ENCODE measurements around the gene SLC38A1. TPM values are rescaled to one million over a fixed set of nuclear protein-coding genes. Genes with fewer than 3 reads are reported as not detected.

SLC38A1 gene
- polyA plus RNA-seq, 1 of the 3 experiments (the other 2 are of a cell fraction), result 20.7 TPM

DNA sequence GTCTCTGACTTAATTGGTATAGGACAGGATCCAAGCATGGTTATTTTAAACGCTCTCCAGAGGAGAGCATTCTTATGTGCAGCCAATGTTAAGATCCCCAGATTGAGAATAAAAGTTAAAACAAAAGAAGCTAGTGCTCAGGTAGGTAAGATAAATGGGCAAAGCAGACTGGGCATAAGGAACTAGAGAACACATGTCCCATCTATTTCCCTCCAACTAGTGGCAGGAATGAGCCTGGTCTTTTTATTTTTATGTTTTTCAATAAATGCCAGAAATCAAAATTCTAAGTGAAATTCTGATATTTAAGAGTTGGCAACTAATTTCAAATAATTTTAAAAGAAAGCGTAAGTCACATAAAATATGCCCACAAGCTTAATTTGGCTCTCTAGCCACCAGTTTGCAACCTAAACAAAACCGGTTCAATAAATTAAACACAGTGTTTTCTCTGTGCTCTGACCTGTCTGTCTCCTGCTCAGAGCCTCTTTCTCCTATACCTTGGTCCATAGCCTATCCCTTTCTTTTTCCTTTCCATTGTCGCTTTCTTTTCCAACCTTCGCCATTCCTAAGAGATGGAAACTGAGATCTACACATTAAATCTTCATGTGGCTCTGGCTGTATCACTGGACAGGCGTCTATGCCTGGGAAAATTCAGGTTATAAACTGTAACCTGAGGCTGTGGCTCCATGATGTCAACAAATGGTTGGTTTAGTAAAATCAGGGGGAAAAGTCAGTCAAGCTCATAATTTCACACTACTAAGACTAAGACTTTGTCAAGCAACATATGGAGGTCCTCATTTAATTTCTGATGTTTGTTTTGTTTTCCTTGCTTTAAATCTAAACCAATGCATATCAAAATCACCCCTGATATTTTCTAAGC, 5.5 kb downstream of the SLC38A1 start:
- ChIA-PET POLR2A (no interaction called here), CTCF (interaction anchor here (0.8 to 1.8 kb wide), 8 partner anchors 14 to 191 kb away, joined by 3 to 8 read pairs (median 4); no protein-coding TSS in a partner anchor)
- Histone ChIP-seq H3K4me2 (0 out of 2 replicates have a peak overlapping the region, but pooled peaks have one; percentile 31), H3K9me3 (no peaks in the 10 kb centered on the region), H3F3A (replicated peaks; ENCODE audit: insufficient read depth) (peaks cover 11% of the 10 kb centered on the region), H4K20me1 (ENCODE audit: insufficient read depth) (peaks cover 62% of the 10 kb centered on the region), H3K4me3 (ENCODE audit: low read depth in 2 of 2, low read length in 1 of 2) (no peak overlapping the region), H2AFZ (ENCODE audit: low read depth) (no peak overlapping the region), H3K36me3 (replicated peaks in 1 of 2; ENCODE audit: control insufficient read depth in 1 of 2, insufficient read depth in 2 of 2, low read length in 1 of 2) (peaks cover 4 to 5% of the 10 kb centered on the region in 2 experiments), H3K9me2 (no peaks in the 10 kb centered on the region), H3K79me2 (ENCODE audit: insufficient read depth) (peaks cover 100% of the 10 kb centered on the region), H3K4me1 (ENCODE audit: control insufficient read depth in 1 of 2, insufficient read depth in 2 of 2, low read depth in 1 of 2, low read length in 1 of 2) (peaks cover 31 to 34% of the 10 kb centered on the region in 2 experiments; a peak in 3 of 4 replicates), H3K27ac (ENCODE audit: low read depth in 2 of 2, low read length in 1 of 2) (peak overlapping the region in 1 of 2 experiments; percentile 47; a peak in 1 of 4 replicates), H3K27me3 (ENCODE audit: insufficient read depth) (no peaks in the 10 kb centered on the region), H3K9ac (no peak overlapping the region)
- no peak for DNase-seq
- TF ChIP-seq, protein P1, sequence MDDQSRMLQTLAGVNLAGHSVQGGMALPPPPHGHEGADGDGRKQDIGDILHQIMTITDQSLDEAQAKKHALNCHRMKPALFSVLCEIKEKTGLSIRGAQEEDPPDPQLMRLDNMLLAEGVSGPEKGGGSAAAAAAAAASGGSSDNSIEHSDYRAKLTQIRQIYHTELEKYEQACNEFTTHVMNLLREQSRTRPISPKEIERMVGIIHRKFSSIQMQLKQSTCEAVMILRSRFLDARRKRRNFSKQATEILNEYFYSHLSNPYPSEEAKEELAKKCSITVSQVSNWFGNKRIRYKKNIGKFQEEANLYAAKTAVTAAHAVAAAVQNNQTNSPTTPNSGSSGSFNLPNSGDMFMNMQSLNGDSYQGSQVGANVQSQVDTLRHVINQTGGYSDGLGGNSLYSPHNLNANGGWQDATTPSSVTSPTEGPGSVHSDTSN (IDR thresholded peaks at IDR 0.05), result no peak
- TF ChIP-seq, protein P2, sequence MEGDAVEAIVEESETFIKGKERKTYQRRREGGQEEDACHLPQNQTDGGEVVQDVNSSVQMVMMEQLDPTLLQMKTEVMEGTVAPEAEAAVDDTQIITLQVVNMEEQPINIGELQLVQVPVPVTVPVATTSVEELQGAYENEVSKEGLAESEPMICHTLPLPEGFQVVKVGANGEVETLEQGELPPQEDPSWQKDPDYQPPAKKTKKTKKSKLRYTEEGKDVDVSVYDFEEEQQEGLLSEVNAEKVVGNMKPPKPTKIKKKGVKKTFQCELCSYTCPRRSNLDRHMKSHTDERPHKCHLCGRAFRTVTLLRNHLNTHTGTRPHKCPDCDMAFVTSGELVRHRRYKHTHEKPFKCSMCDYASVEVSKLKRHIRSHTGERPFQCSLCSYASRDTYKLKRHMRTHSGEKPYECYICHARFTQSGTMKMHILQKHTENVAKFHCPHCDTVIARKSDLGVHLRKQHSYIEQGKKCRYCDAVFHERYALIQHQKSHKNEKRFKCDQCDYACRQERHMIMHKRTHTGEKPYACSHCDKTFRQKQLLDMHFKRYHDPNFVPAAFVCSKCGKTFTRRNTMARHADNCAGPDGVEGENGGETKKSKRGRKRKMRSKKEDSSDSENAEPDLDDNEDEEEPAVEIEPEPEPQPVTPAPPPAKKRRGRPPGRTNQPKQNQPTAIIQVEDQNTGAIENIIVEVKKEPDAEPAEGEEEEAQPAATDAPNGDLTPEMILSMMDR (IDR thresholded peaks at IDR 0.05), result peak; percentile 52
- WGBS (ENCODE audit: low lambda C conversion rate), result 93% methylated on average over 6 of the region's 6 CpGs

DNA sequence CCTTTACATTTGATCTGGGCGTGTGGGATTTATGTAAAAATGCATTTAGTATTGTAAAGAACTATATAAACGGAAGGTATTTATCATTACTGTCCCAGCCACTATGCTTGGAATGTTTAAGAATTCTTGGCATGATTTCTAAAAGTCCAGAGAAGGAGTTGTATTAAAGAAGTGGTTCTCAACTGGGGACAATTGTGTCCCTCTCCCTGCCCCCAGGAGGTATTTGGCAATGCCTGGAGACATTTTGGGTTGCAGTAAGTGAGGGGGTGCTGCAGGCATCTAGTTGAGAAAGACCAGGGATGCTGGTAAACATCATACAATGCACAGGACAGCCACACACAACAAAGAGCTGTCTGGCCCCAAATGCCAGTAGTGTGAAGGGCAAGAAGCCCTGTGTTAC, 7.2 kb downstream of the SLC38A1 start:
- H3F3A ChIP-seq (replicated peaks; ENCODE audit: insufficient read depth), result peaks cover 11% of the 10 kb centered on the region
- peak overlapping the region in 1 of 2 experiments; percentile 80; a peak in 2 of 4 replicates for H3K27ac ChIP-seq (ENCODE audit: low read depth in 2 of 2, low read length in 1 of 2)
- no peaks in the 10 kb centered on the region for H3K9me2 ChIP-seq
- no peak overlapping the region for H3K9ac ChIP-seq
- peaks cover 34 to 38% of the 10 kb centered on the region in 2 experiments; a peak in 3 of 4 replicates for H3K4me1 ChIP-seq (ENCODE audit: control insufficient read depth in 1 of 2, insufficient read depth in 2 of 2, low read depth in 1 of 2, low read length in 1 of 2)
- CTCF ChIA-PET, result interaction anchor here (0.6 to 1.4 kb wide), 3 partner anchors 12 to 41 kb away, joined by 3 to 4 read pairs (median 3); no protein-coding TSS in a partner anchor
- H3K4me3 ChIP-seq (ENCODE audit: low read depth in 2 of 2, low read length in 1 of 2), result no peak overlapping the region
- no peak for TF ChIP-seq JUND (IDR thresholded peaks at IDR 0.05)
- TF ChIP-seq RFX5 (IDR thresholded peaks at IDR 0.05; ENCODE audit: low read length), result no peak
- no peak for TF ChIP-seq MEF2A (IDR thresholded peaks at IDR 0.05; ENCODE audit: borderline replicate concordance, low read depth)
- no peak for TF ChIP-seq SIN3A (IDR thresholded peaks at IDR 0.05; ENCODE audit: borderline replicate concordance, low read depth, low read length)
- no peak for TF ChIP-seq GATA2 (CRISPR knock-in tag; IDR thresholded peaks at IDR 0.05)
- TF ChIP-seq EP300 (IDR thresholded peaks at IDR 0.05; ENCODE audit: borderline replicate concordance in 1 of 2, low read depth in 1 of 2, low read length in 1 of 2), result no peak
- no peak for TF ChIP-seq POLR2AphosphoS5 (IDR thresholded peaks at IDR 0.05; ENCODE audit: low read depth, low read length)
- no peak for TF ChIP-seq GABPA (IDR thresholded peaks at IDR 0.05; ENCODE audit: low read depth)
- no peak for TF ChIP-seq CHD2 (IDR thresholded peaks at IDR 0.05; ENCODE audit: low read length, partially characterized antibody)
- WGBS (ENCODE audit: low lambda C conversion rate), result 53% methylated on average over 2 of the region's 2 CpGs
- H3K9me3 ChIP-seq, result no peaks in the 10 kb centered on the region
- no peak overlapping the region; the same call in 1 of the 2 replicates for H3K4me2 ChIP-seq
- POLR2A ChIA-PET, result no interaction called here
- H3K36me3 ChIP-seq (replicated peaks in 1 of 2; ENCODE audit: control insufficient read depth in 1 of 2, insufficient read depth in 2 of 2, low read length in 1 of 2), result peaks cover 4 to 10% of the 10 kb centered on the region in 2 experiments
- H3K79me2 ChIP-seq (ENCODE audit: insufficient read depth), result peaks cover 100% of the 10 kb centered on the region
- DNase-seq, result no peak
- peaks cover 70% of the 10 kb centered on the region for H4K20me1 ChIP-seq (ENCODE audit: insufficient read depth)
- H3K27me3 ChIP-seq (ENCODE audit: insufficient read depth), result no peaks in the 10 kb centered on the region
- H2AFZ ChIP-seq (ENCODE audit: low read depth), result no peak overlapping the region

Data from SK-N-SH (cell line).